ACC112 (cell line): Measurements from ENCODE around the gene KRI1.
"Not testable (repeated sequence)": the region's sequence is repeated elsewhere in the genome, so short reads cannot be mapped to it uniquely, and the experiment has no call there.

Experiments used
- H2AFZ ChIP-seq: fragments of 200-600 bp; sonication (generic); one replicate; pipeline ENCODE4 v1.6.0; 2017; ENCODE audit warnings: antibody characterized with exemption, low read length; ENCODE audit not compliant: unreplicated experiment
- H3K27ac ChIP-seq: fragments of 200-600 bp; sonication (generic); 2 replicates; pipeline ENCODE4 v1.5.1; 2014; ENCODE audit warnings: low read depth, mild to moderate bottlenecking, antibody characterized with exemption, low read length, moderate library complexity
- H3K27me3 ChIP-seq: fragments of 200-600 bp; sonication (generic); 2 replicates; pipeline ENCODE4 v1.6.1; 2014; ENCODE audit warnings: mild to moderate bottlenecking, antibody characterized with exemption, low read length, moderate library complexity, mixed read lengths; ENCODE audit not compliant: insufficient read depth
- H3K36me3 ChIP-seq: fragments of 200-600 bp; sonication (generic); 2 replicates; pipeline ENCODE4 v1.6.1; 2016; ENCODE audit warnings: mild to moderate bottlenecking, antibody characterized with exemption, low read length, moderate library complexity, mixed read lengths; ENCODE audit not compliant: insufficient read depth
- H3K4me1 ChIP-seq: fragments of 200-600 bp; sonication (generic); one replicate; pipeline ENCODE4 v1.6.1; 2016; ENCODE audit warnings: low read length, mixed read lengths; ENCODE audit not compliant: insufficient read depth, unreplicated experiment, control insufficient read depth
- H3K4me3 ChIP-seq: fragments of 200-600 bp; sonication (generic); 2 replicates; pipeline ENCODE4 v1.5.1; 2014; ENCODE audit warnings: mild to moderate bottlenecking, low read depth, low read length
- H3K79me2 ChIP-seq: fragments of 200-600 bp; sonication (generic); one replicate; pipeline ENCODE4 v1.6.0; 2016; ENCODE audit warnings: low read length; ENCODE audit not compliant: control insufficient read depth, unreplicated experiment, insufficient read depth

Gene KRI1

GRCh38 chr19:10574462-10574861 lies 8.7 kb upstream of the KRI1 start:
- Histone ChIP-seq H3K4me3 (no peak overlapping the region), H2AFZ (no peak overlapping the region), H3K36me3 (no peaks in the 10 kb centered on the region), H3K27me3 (no peaks in the 10 kb centered on the region), H3K4me1 (no peaks in the 10 kb centered on the region), H3K27ac (no peak overlapping the region), H3K79me2 (no peaks in the 10 kb centered on the region)

GRCh38 chr19:10573793-10574192 lies 8.0 kb upstream of the KRI1 start:
- H3K36me3 ChIP-seq, H3K4me1 ChIP-seq, H2AFZ ChIP-seq, H3K27me3 ChIP-seq, H3K4me3 ChIP-seq, H3K27ac ChIP-seq, H3K79me2 ChIP-seq: not testable (repeated sequence)

GRCh38 chr19:10568826-10569651 lies 3.2 kb upstream of the KRI1 start, which contains the start of gene CDKN2D:
Gene CDKN2D (minus strand): TSS chr19:10568979. CDS start chr19:10568653, 326 bp downstream.
- no peaks in the 10 kb centered on the region for H3K36me3 ChIP-seq
- peak within 1 kb of the TSS; percentile 38 for H2AFZ ChIP-seq
- H3K4me1 ChIP-seq = peaks cover 21% of the 10 kb centered on the region

DNA sequence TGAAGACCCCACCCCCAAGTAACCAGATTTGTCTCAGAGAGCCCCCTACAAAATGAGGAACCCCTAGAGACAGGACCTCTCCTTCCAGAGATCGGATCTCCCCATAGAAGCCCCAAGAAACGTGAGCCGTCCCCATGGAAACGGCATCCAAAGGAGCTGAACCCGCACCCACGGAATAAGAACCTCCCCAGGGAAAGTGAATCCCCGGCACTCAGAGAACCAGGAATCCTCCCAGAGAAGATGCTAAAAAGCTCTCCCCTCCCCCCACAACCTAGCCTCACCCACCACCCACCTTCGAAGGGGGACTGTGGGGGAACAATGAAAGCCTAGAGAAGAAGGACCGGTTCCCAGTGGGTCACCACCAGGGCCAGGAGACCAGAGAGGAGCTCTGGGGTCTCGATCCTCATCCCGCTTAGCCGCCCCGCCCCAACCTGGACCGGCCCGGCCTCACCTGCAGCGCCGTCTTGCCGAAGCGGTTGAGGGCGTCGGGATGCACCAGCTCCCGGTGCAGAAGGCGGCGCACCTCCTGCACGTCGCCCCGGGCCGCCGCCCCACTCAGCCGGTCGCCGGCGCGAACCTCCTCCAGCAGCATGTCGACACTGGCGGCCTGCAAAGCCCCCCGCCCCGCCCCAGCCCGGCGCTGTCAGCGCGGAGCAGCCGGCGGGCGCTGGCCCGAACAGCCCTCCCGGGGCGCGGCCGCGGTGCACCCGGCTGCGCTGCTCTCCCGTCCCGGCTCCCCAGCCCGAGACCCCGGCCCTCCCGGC lies 2.4 kb upstream of the KRI1 start:
- Histone ChIP-seq H2AFZ (peak overlapping the region; percentile 38), H3K4me3 (peak overlapping the region; percentile 86), H3K36me3 (no peaks in the 10 kb centered on the region), H3K79me2 (peaks cover 28% of the 10 kb centered on the region), H3K27ac (no peak overlapping the region), H3K27me3 (no peaks in the 10 kb centered on the region), H3K4me1 (peaks cover 21% of the 10 kb centered on the region)

More at GRCh38 chr19:10568826-10569651, 3.2 kb upstream of the KRI1 start, which contains the start of gene CDKN2D:
- no peaks in the 10 kb centered on the region for H3K27me3 ChIP-seq
- peak within 1 kb of the TSS; percentile 80 for H3K27ac ChIP-seq
- H3K4me3 ChIP-seq = peak within 1 kb of the TSS; percentile 86
- peaks cover 28% of the 10 kb centered on the region for H3K79me2 ChIP-seq

GRCh38 chr19:10567656-10568055 lies 1.8 kb upstream of the KRI1 start:
- peak overlapping the region; percentile 86 for H3K4me3 ChIP-seq

DNA sequence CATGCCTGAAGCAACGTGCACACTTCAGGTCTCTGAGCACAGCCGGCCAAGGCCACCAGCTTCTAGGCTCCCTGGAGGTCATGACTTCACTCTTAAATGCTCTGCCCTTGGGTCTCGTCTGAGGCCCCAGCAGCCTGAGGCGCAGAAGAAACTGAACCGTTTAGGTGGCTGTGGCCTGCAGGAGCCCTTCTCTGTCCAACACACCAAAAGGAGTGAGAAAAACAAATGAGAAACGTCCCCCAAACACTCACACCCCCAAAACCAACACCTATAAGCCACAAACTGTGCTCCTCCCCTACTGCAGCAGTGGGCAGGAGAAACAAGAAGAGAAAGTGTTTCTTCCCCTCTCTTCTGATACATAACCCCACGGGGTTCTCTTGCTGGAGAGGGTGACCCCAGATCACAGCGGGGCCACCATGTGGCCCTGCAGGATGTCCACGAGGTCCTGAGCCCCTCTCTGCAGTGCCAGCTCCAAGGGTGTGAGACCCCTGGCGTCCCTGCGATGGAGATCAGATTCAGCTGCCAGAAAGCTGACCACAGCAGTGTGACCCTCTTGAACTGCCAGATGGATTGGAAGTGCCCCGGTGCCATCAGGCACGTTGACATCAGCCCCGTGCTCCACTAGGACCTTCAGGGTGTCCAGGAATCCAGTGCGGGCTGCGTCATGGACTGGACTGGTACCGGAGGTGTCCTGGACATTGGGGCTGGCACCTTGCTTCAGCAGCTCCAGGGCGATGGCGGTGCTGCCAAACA lies 1.0 kb upstream of the KRI1 start:
- Histone ChIP-seq H3K4me1 (peaks cover 21% of the 10 kb centered on the region), H3K79me2 (peaks cover 31% of the 10 kb centered on the region), H3K4me3 (peak overlapping the region; percentile 86), H3K27me3 (no peaks in the 10 kb centered on the region), H3K27ac (peak overlapping the region; percentile 65), H2AFZ (peak overlapping the region; percentile 14), H3K36me3 (no peaks in the 10 kb centered on the region)

More at GRCh38 chr19:10567656-10568055, 1.8 kb upstream of the KRI1 start:
- peaks cover 29% of the 10 kb centered on the region for H3K79me2 ChIP-seq
- H3K36me3 ChIP-seq = no peaks in the 10 kb centered on the region
- H3K27me3 ChIP-seq = no peaks in the 10 kb centered on the region
- no peak overlapping the region for H3K27ac ChIP-seq
- H2AFZ ChIP-seq = no peak overlapping the region
- H3K4me1 ChIP-seq = peaks cover 21% of the 10 kb centered on the region

DNA sequence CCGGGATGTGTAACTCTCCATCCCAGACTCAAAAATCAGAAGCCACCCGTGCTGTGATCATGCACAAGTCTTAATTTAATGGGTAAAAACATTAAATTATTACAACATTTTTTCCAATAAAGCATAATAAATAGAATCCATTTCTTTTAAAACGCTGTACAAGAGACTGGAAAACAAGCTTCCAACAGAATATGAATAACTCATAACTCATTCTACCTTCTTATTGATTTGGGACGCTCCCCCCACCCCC lies 523 bp upstream of the KRI1 start:
- Histone ChIP-seq H3K36me3 (no peaks in the 10 kb centered on the region), H2AFZ (peak overlapping the region; percentile 14), H3K79me2 (peaks cover 31% of the 10 kb centered on the region), H3K27me3 (no peaks in the 10 kb centered on the region), H3K4me1 (peaks cover 21% of the 10 kb centered on the region), H3K4me3 (peak overlapping the region; percentile 76), H3K27ac (peak overlapping the region; percentile 65)

DNA sequence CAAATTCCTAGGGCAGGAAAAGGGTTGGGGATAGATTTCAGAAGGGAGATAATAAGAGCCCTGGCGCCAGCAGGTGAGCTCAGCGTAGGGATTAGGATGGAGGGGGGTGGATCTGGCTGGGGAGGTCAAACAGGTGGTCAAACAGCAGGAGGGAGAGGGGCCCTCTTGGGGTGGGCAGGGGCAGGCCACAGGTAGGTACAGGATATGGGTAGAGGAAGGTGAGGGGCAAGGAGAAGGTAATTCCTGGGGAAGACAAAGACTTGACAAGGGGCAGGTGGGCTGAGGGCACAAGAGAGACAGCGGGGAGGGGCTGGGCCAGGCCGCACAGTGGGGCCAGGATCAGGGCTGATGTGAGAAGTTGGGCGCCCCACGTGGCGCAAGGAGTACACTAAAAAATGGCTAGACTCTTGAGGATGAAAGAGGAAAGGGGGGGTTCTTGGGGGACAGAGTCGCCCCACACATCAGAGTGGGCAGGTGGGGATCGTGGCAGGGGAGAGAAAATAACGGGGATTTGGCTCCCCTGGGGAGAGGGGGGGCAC lies 713 bp downstream of the KRI1 start:
- H2AFZ ChIP-seq = peak overlapping the region; percentile 80
- H3K4me1 ChIP-seq = peaks cover 21% of the 10 kb centered on the region
- H3K27me3 ChIP-seq = no peaks in the 10 kb centered on the region
- H3K79me2 ChIP-seq = peaks cover 31% of the 10 kb centered on the region
- peak overlapping the region; percentile 97 for H3K4me3 ChIP-seq
- H3K27ac ChIP-seq = peak overlapping the region; percentile 34; the same call in 1 of the 2 replicates
- H3K36me3 ChIP-seq = no peaks in the 10 kb centered on the region

DNA sequence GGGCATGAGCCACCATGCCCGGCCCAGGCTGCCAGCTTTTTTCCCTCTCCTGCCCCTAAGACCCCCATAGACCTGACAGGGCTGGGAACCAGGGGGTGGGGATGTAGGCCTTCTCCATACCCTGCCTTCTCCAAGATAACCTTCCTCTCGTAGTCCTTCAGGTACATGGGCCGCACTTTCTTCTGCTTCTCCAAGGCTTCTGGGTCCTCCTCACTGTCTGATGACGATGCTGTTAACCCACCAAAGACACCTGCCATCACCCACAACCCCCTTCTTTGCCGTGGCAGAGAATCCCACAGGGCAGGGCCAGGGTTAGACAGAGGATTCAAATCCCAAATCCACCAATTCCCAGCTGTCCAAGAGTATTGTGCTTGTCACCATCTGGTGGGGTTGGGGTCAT lies 3.2 kb downstream of the KRI1 start:
- H3K4me3 ChIP-seq = no peak overlapping the region
- no peak overlapping the region for H2AFZ ChIP-seq
- H3K27ac ChIP-seq = no peak overlapping the region
- H3K36me3 ChIP-seq = no peaks in the 10 kb centered on the region
- H3K4me1 ChIP-seq = peaks cover 21% of the 10 kb centered on the region
- peaks cover 23% of the 10 kb centered on the region for H3K79me2 ChIP-seq
- H3K27me3 ChIP-seq = no peaks in the 10 kb centered on the region

- Histone ChIP-seq H3K27me3 (no peaks in the 10 kb centered on the region), H3K79me2 (peaks cover 12% of the 10 kb centered on the region), H3K36me3 (no peaks in the 10 kb centered on the region), H3K27ac (no peak overlapping the region), H3K4me1 (peaks cover 7% of the 10 kb centered on the region), H2AFZ (no peak overlapping the region), H3K4me3 (no peak overlapping the region)
These were observed 5.7 kb downstream of the KRI1 start for GRCh38 chr19:10560154-10560553.
